ENCODE measurements around the gene ERC2. TPM values are rescaled to one million over a fixed set of nuclear protein-coding genes. Genes with fewer than 3 reads are reported as not detected.

The ERC2 gene
- polyA plus RNA-seq, 2 of the 4 experiments (the other 2 are of a cell fraction): 0.16 TPM; not detected in 1

DNA sequence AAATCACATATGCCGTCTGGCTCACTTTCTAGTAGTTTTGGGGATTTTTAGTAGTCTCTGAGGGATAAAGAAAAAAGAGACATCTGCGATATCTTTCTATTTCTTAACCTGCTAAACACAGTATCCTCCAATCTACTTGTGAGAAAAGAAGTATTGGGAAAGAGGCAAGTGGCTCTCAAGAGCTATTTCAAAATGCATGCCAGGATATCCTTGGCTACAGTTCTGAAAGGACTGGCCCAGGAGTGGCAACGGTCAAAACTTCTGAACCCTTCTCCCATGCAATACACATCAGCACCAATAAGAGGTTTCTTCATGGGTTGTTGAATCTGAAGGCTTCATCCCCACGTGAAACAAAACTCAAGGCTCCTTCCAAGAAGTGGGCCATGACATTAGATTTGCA, 777.1 kb downstream of the ERC2 start (continued):
- no peak for TF ChIP-seq HDAC2 (IDR thresholded peaks at IDR 0.05)

DNA sequence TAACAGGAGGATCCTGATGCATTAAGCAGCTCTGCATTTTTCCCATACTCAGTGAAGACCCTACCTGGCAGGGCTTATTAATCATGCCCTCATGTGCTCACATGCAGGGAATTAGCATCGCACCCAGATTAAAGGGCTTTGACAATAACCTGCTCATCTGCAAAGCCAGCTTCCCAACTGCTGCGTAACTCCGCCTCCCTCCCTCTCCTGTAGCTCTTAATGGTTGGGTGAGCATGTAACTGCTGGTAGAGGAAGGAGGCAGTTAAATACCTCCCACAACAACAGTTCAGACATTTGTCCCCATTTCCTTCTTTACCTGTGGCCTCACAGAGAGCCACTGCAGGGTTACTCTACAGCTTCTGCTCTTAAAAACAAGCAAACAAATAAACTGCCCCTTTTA, 777.5 kb downstream of the ERC2 start:
- Histone ChIP-seq H3K4me1 (no peaks in the 10 kb centered on the region), H3K27ac (no peak overlapping the region), H3K9me3 (no peaks in the 10 kb centered on the region), H3K4me3 (no peak overlapping the region), H3K4me2 (no peak overlapping the region)
- ChIA-PET POLR2A (no interaction called here), CTCF (no interaction called here)
- no peak for TF ChIP-seq FOXS1 (CRISPR knock-in tag; IDR thresholded peaks at IDR 0.05)
- 56% methylated on average over 3 of the region's 3 CpGs for WGBS (ENCODE audit: missing lambda C conversion rate)
- no peak for FAIRE-seq
- no peak for ATAC-seq
- DNase-seq (ENCODE audit: low read depth in 1 of 2, low spot score in 1 of 2): no peak

DNA sequence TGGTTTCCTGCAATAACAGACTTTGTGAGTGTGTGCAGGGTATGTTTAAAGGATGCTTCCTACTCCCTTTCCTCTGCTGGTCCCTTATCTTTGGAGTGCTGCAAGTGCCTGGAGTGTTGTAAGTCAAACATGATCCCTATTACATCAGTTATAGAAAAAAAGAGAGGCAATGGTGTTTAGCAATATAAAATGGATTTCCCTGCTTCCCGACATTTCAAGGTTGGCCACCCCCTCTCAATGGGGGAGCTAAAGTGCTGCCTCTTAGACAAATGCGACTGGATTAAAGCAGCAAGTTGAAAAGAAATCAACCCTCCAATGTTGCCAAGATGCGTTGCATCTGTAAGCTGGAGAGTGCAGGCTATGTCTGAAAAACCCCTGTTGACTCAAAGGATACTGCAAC, 778.1 kb downstream of the ERC2 start:
- Histone ChIP-seq H3K9me3 (no peaks in the 10 kb centered on the region), H3K4me2 (no peak overlapping the region), H3K4me1 (no peaks in the 10 kb centered on the region), H3K4me3 (no peak overlapping the region), H3K27ac (no peak overlapping the region)
- FAIRE-seq (no peak), ATAC-seq (no peak), DNase-seq (ENCODE audit: low read depth in 1 of 2, low spot score in 1 of 2) (no peak)
- ChIA-PET POLR2A (no interaction called here), CTCF (no interaction called here)
- TF ChIP-seq ZNF302 (CRISPR knock-in tag; IDR thresholded peaks at IDR 0.05) (no peak), EHMT2 (IDR thresholded peaks at IDR 0.05; ENCODE audit: low read depth) (no peak), RARB (CRISPR knock-in tag; IDR thresholded peaks at IDR 0.05) (no peak), JUNB (IDR thresholded peaks at IDR 0.05) (no peak), EP300 (IDR thresholded peaks at IDR 0.05) (no peak), EHF (CRISPR knock-in tag; IDR thresholded peaks at IDR 0.05) (no peak), CBX2 (IDR thresholded peaks at IDR 0.05; ENCODE audit: borderline replicate concordance, low read depth) (no peak), MAZ (IDR thresholded peaks at IDR 0.05; ENCODE audit: borderline replicate concordance, low read depth, low read length) (no peak), POLR2AphosphoS2 (conservative IDR thresholded peaks at IDR 0.05; ENCODE audit: low read length) (no peak), NR3C1 (IDR thresholded peaks at IDR 0.05) (no peak), CHD2 (IDR thresholded peaks at IDR 0.05; ENCODE audit: low read length, partially characterized antibody) (no peak), SREBF2 (IDR thresholded peaks at IDR 0.05) (no peak), BHLHE40 (IDR thresholded peaks at IDR 0.05; ENCODE audit: low read depth, low read length) (no peak), ZSCAN20 (CRISPR knock-in tag; IDR thresholded peaks at IDR 0.05) (no peak)
- TF ChIP-seq, protein P1, sequence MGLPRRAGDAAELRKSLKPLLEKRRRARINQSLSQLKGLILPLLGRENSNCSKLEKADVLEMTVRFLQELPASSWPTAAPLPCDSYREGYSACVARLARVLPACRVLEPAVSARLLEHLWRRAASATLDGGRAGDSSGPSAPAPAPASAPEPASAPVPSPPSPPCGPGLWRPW (IDR thresholded peaks at IDR 0.05): no peak
- TF ChIP-seq, protein P2, sequence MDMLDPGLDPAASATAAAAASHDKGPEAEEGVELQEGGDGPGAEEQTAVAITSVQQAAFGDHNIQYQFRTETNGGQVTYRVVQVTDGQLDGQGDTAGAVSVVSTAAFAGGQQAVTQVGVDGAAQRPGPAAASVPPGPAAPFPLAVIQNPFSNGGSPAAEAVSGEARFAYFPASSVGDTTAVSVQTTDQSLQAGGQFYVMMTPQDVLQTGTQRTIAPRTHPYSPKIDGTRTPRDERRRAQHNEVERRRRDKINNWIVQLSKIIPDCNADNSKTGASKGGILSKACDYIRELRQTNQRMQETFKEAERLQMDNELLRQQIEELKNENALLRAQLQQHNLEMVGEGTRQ (IDR thresholded peaks at IDR 0.05): no peak
- TF ChIP-seq, protein P3, sequence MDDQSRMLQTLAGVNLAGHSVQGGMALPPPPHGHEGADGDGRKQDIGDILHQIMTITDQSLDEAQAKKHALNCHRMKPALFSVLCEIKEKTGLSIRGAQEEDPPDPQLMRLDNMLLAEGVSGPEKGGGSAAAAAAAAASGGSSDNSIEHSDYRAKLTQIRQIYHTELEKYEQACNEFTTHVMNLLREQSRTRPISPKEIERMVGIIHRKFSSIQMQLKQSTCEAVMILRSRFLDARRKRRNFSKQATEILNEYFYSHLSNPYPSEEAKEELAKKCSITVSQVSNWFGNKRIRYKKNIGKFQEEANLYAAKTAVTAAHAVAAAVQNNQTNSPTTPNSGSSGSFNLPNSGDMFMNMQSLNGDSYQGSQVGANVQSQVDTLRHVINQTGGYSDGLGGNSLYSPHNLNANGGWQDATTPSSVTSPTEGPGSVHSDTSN (IDR thresholded peaks at IDR 0.05): no peak
- TF ChIP-seq, protein P4, sequence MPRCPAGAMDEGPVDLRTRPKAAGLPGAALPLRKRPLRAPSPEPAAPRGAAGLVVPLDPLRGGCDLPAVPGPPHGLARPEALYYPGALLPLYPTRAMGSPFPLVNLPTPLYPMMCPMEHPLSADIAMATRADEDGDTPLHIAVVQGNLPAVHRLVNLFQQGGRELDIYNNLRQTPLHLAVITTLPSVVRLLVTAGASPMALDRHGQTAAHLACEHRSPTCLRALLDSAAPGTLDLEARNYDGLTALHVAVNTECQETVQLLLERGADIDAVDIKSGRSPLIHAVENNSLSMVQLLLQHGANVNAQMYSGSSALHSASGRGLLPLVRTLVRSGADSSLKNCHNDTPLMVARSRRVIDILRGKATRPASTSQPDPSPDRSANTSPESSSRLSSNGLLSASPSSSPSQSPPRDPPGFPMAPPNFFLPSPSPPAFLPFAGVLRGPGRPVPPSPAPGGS (IDR thresholded peaks at IDR 0.05): no peak
- TF ChIP-seq, protein P5, sequence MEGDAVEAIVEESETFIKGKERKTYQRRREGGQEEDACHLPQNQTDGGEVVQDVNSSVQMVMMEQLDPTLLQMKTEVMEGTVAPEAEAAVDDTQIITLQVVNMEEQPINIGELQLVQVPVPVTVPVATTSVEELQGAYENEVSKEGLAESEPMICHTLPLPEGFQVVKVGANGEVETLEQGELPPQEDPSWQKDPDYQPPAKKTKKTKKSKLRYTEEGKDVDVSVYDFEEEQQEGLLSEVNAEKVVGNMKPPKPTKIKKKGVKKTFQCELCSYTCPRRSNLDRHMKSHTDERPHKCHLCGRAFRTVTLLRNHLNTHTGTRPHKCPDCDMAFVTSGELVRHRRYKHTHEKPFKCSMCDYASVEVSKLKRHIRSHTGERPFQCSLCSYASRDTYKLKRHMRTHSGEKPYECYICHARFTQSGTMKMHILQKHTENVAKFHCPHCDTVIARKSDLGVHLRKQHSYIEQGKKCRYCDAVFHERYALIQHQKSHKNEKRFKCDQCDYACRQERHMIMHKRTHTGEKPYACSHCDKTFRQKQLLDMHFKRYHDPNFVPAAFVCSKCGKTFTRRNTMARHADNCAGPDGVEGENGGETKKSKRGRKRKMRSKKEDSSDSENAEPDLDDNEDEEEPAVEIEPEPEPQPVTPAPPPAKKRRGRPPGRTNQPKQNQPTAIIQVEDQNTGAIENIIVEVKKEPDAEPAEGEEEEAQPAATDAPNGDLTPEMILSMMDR (IDR thresholded peaks at IDR 0.05): no peak
- WGBS (ENCODE audit: missing lambda C conversion rate): 21% methylated on average over 3 of the region's 3 CpGs
